Fibroblast of pulmonary artery (primary cell): Measurements from ENCODE around the gene ATG4B.

Source experiments
- DNase-seq: peaks from one replicate; pipeline ENCODE4 v3.0.0-alpha.2; 2010; ENCODE audit warnings: low read depth
- H3K4me3 ChIP-seq: replicated peaks from 2 replicates; pipeline ENCODE4 v1.5.1; 2011; ENCODE audit warnings: low read depth, mild to moderate bottlenecking, control low read depth, low read length, moderate library complexity
- TF ChIP-seq, protein P1 (sequence below): IDR thresholded peaks from 2 replicates; pipeline ENCODE4 v1.5.1; 2011; ENCODE audit warnings: mild to moderate bottlenecking, control low read depth, low read length, inconsistent platforms; ENCODE audit errors: missing control alignments

ATG4B gene

GRCh38 chr2:241641631-241642030 lies 4.1 kb downstream of the ATG4B start:
- DNase-seq: no peak
- no peak overlapping the region for H3K4me3 ChIP-seq
- TF ChIP-seq, protein P1, sequence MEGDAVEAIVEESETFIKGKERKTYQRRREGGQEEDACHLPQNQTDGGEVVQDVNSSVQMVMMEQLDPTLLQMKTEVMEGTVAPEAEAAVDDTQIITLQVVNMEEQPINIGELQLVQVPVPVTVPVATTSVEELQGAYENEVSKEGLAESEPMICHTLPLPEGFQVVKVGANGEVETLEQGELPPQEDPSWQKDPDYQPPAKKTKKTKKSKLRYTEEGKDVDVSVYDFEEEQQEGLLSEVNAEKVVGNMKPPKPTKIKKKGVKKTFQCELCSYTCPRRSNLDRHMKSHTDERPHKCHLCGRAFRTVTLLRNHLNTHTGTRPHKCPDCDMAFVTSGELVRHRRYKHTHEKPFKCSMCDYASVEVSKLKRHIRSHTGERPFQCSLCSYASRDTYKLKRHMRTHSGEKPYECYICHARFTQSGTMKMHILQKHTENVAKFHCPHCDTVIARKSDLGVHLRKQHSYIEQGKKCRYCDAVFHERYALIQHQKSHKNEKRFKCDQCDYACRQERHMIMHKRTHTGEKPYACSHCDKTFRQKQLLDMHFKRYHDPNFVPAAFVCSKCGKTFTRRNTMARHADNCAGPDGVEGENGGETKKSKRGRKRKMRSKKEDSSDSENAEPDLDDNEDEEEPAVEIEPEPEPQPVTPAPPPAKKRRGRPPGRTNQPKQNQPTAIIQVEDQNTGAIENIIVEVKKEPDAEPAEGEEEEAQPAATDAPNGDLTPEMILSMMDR: no peak

DNA sequence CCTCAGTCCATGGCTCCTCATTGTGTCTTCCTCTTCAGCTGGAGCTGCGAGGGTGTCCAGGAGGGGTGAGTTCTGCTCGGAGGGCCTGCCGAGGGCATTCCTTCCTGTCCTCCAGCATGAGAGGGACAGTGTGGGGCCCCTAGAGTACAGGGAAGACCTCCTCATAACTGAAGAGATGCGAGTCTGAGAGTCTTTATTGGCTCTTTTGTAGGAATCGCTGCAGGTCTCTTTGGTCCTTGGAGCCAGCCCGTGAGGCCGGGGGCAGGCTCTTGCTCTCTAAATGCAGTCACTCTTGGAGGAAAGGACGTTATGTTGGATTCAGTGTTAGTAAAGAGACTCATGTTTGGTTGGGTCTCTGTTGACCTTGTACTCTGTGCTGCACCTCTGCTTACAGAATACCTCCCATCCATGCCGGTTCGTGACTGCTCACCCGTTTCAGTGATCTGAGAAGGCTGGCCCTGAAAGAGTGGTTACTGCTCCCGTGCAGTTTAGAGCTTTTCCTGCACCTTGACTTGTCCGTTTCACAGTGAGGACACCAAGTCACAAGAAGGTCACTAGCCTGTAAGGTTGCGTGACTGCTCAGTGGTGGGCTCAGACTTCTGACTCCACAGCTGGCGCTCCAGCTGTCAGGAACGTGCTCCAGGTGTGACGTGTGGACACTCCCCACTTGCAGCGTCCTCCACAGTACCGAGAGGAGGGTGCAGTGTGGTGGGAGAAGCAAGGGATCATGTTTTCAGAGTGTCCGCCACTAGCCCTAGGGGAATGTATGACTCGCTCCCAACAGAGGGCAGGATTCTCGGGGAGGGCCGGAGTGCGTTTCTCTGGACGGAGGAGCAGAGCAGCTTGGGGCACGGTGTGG lies 7.8 kb downstream of the ATG4B start:
- TF ChIP-seq, protein P1: no peak
- DNase-seq: no peak
- H3K4me3 ChIP-seq: no peak overlapping the region

DNA sequence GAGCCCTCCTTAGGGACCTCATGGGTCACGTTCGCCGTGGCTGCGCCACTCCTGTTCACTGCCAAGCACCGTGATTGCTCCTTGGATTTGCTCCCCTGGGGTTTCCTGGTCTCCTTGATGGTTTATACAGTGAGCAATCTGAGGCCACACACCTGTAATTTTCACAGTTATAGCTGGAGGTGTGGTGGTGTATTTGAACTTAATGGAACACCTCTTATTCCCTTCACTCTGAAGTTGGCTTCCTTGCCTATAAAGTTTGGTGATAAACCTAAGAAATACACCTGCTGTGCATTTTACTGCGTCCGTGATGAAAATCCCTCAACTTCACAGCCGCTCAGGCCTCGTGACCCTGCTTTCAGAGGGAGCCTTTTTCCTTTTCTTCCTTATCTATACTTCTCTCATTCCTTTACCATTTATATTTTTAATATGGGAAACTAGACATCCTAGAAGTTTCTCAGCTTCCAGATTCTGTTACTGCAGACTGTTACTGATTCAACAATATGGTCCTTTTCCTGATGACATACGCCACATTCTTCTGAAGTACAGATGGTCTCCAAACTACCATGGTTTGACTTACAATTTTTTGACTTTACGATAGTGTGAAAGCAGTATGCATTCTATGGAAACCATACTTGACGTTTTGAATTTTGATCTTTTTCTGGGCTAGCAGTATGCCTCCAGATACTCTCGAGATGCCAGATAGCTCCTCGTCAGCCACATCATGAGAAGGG lies 8.6 kb downstream of the ATG4B start:
- H3K4me3 ChIP-seq: no peak overlapping the region
- DNase-seq: no peak
- TF ChIP-seq, protein P1: no peak

- DNase-seq: no peak
- H3K4me3 ChIP-seq: no peak overlapping the region
- TF ChIP-seq, protein P1: no peak
Observed at GRCh38 chr2:241648453-241648852, 11.0 kb downstream of the ATG4B start.

- no peak overlapping the region for H3K4me3 ChIP-seq
- DNase-seq: no peak
- TF ChIP-seq, protein P1: no peak
Observed at GRCh38 chr2:241649404-241649803, 11.9 kb downstream of the ATG4B start.

DNA sequence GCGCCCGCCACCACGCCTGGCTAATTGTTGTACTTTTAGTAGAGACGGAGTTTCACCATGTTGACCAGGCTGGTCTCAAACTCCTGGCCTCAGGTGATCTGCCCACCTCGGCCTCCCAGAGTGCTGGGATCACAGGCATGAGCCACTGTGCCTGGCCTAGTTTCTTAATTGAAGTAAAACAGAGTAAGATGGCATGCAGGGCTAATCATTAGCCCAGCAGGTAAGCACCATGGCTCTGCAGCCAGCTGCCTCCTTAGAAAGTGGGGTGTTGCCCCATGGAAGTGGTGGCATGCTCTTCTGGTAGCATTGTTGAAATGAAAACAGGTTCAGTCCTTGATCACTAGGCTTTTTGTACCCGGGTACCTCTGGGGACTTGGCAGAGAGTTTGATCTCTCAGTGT lies 12.4 kb downstream of the ATG4B start:
- no peak for DNase-seq
- H3K4me3 ChIP-seq: no peak overlapping the region
- TF ChIP-seq, protein P1: no peak
